HG03135 (cell line): ENCODE data around the gene KNSTRN.

Experiments
- ATAC-seq: cut with Tn5 transposase; IDR thresholded peaks from one replicate; pipeline ENCODE4 v1.9.1; 2021; ENCODE audit warnings: mild to moderate bottlenecking, moderate library complexity; ENCODE audit not compliant: unreplicated experiment

KNSTRN gene

DNA sequence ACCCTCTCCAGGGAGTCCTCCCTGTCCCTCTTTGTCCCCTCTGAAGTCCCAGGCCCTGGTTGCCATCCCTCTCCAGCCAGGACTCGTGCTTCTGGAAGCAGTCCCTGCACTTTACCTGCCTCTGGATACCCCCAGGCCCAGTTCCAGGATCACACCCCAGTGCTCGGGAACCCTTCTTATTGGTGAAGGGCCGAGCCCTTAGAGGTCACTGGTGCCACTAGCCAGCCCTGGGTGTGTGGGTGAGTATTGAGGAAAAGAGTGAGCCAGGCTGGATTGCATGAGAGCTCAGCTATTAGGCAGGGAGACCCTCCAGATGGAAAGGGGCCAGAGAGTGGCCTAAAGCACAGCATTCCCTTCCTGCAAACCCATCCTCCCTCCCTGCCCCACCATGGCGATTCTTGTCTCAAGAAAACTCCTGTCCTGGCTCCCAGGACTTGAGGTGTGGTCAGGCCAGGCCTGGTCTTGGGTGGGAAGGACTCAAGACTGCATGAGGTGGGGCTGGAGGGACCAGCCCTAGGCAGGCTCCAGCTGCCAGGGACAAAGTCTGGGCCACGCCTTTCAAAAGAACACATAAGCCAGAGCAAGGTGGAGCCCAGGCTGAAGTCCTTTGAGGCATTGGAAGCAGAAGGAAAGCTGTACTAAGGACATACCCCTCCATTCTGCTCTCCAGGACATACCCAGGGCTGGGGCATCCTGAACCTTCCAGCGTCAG, 36.5 kb upstream of the KNSTRN start:
- no peak for ATAC-seq

DNA sequence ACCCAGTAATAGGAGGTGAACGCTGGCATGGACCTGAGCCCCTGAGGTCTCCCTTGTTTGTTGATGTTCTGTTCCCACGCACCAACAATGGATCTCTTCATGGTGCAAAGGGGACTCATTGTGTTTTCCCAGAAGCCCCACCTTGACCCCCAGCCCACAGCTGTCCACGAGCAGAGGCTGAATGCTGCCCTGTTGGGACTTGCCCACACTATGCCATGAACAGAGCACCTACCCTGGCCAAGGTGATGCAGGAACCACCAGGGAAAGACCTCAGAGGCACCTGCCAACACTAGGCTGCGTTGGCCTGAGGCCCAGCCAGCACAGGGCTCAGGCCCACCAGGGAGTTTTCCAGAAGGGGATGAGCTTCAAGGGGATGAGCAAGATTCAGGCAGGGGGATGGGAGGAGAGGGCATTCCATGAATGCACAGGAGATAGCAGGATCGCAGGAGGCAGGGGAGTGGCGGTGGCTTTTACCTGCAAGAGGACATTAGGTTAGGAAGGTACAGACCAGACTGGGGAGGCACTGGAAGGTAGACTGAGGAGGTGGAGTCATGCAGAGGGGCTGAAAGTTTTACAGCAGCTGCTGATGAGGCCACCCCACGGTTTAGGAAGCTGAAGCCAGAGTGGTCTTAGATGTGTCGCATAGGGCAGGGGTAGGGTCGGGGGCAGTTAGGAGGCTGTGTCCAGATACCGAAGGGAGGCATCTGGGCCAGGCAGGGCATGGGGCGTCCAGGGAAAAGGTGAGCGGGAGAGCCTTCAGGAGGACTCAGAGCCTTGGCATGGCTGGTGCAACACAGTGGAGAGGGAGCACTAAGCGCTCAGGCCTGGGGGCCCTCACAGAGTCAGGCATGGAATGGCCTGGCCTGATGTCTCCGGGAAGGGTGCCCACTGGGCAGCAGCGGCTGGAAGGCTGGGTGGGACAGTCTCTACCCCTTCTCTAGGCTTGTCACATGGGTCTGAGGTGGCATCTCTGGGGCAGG, 35.7 kb upstream of the KNSTRN start:
- no peak for ATAC-seq

DNA sequence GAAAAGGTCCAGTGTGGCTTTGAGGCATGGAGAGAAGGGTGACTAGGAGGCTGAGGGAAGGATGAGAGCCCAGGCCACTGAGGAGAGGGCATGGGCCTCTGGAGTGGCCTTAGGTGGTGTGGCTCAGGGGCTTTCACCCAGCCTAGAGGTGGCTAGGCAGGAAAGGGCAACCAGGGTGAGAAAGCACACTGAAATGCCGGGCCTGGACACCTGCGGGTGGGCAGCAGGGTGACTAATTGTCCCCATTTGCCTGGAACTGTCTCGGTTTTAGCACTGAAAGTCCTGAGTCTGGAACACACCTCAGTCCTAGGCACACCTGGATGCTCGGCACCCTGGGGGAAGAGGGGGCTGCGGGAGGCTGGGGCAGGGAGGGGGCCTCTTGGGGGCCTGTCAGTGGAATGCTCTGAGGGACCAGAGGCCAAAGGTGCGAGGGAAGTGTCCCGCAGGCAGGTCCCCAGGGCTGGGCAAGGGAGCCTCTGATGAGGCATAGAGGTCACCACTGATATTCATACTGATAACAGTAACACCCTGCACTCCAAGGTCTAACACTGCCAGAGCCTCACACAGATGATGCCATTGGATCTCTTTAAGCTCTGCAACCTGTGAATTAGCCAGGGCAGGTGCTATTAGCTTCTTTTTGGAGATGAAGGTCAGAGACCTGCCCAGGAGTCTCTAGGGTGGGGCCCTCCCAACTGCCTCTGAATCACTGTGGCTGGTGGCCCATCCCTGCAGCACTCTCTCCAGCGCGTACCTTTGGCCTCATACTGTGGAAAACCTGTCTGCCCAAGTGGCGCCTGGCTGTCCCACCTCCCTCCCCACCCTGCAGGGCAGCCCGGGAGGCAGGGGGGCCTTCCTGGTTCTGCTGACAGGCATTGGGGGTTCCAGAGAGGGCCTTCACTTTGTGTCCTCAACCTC, 34.7 kb upstream of the KNSTRN start:
- no peak for ATAC-seq

DNA sequence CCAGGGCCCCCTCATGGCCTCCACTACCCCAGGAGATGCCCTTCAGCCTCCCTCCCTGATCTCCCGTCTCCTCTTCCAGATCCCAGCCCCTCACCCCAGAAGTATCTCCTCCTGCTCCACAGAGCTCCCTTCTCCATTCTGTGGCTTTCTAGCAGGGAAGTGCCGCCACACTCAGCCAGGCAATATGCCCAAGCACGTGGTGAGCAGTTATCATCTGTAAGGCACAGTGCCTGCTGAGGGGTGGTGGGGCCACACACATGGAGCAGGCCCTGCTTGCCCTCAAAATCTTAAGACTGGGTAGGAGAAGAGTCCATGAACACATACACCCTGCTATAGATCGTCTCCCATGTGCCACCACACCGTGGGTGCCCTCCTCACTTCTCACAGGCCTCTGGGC, 34.0 kb upstream of the KNSTRN start:
- ATAC-seq = no peak

DNA sequence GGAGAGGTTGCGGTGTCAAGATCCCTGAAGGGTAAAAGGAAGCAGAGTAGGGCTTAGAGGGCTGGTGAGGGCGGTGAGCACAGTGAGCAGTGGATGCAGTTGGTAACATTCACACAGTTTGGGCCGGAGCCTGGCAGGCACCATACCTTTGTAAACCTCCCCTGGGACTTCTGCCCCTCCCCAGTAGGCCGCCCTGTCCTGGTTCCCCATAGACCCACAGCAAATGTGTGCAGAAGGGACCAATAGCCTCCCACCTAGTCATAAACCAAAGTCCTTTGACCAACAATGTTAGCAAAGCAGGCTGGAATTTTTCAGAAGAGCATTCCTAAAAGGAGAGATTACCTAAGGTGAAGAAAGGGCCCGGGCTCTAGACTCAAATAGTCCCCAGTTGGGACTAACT, 33.4 kb upstream of the KNSTRN start:
- ATAC-seq = no peak

DNA sequence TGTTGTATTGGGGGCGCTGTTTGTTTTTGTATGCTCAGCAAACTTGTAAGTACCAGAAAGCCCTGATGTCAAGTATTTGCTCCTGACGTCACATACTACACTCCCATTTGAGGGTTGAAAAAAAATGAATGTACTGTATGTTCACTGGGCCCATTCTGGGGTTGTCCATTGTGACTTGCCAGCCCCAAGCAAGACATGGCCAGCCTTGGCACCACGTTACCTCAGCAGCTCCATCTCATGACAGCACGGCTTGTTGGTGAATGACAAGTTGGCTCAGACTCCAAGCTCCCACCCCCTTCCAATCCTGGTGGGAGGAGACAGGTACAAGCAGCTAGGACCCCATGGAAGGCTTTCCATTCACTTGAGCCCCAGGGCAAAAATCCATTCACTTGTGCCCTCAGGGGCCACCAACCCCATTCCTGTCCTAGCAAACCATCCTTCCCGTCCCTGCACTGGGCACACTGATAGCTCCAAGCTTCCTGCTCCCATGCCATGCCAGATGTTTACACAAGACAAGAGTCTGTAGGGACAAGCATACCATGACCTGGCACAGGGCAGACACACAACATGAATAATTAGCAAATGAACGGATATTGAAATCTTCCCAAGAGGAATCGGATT, 30.1 kb upstream of the KNSTRN start:
- ATAC-seq = no peak

DNA sequence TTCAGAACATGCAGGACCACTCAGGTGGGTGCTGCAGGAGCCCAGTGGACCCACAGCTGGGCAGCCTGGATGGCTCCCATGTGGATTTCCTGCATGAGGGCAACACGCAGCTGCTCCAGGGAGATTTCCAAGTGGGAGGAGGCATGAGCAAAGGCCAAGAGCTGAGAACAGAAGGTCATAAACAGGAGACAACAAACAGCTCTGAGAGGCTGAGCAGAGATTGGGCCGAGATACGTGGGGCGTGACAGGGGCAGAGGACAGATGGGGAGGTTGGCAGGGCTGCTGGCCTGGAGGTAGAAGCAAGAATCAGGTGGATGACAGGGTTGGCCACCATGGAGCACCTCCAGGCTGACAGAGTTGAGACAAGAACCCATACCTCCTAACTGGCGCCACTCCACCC, 28.8 kb upstream of the KNSTRN start:
- no peak for ATAC-seq

DNA sequence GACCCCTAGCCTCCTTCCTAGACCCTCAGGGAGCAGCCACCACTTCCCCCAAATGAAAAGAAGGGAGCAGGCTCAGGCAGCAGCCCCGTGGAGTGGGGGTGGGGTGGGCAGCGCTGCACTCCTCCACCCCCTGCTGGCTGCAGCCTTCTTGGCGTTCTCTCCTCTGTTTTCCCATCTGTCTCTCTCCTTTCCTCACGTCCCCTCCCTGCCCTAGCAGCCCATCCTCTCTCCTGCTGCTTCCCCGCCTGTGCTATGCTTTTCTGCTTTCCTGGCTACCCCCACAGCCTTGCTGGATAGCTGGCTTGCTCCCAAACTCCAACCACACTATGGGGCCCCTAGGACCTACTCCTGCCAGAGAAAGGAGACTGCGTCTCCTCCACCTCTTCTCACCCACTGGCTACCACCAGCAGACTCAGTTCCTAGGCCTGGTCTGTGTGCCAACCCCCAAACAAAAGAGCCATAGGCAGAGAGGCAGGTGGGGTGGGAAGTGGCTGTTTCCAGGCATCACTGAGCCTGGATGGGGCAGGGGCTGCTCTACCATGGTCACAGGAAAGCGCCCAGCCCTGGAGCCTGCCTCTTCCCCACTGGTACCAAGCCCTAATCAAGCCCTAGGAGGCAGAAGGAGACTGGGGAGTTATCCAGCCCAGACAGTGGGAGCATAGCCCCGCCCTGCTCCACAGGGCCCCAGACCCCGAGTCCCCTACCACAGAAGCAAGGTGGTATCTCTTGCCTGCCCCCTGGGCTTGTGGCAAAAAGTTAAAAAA, 27.9 kb upstream of the KNSTRN start:
- ATAC-seq = no peak

DNA sequence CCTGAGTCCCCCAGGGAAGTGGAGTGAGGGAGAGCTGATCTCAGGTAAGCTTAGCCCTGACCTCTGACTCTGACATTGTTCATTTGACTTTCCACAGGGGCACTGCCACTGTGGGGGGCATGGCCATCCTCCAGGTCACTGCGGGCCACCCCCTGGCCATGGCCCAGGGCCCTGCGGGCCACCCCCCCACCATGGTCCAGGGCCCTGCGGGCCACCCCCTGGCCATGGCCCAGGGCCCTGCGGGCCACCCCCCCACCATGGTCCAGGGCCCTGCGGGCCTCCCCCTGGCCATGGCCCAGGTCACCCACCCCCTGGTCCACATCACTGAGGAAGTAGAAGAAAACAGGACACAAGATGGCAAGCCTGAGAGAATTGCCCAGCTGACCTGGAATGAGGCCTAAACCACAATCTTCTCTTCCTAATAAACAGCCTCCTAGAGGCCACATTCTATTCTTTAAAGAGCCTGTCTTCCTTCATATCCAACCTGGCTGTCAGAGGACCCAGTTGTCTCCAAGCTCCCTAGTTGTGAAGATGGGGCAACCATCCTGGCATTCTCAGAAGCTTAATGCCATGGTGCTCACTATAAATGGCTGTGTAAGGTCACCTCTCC, 26.4 kb upstream of the KNSTRN start:
- no peak for ATAC-seq

DNA sequence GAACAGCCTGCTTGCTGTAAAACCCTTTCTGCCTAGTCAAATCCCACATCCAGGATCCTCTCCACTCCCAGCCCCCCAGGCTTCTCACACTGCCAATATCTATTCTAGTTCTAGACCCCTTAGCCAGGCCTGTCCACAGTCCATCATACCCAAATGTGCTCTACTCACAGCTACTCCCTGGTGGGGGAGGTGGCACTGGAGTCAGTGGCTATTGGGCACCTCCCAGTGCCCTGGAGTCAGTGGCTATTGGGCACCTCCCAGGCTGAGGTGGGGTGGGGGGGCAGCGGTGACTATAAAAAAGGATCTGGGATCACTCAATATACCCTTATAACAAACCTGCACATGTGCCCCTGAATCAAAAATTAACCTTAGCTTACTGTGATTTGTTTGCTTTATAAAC, 25.3 kb upstream of the KNSTRN start:
- ATAC-seq = no peak

DNA sequence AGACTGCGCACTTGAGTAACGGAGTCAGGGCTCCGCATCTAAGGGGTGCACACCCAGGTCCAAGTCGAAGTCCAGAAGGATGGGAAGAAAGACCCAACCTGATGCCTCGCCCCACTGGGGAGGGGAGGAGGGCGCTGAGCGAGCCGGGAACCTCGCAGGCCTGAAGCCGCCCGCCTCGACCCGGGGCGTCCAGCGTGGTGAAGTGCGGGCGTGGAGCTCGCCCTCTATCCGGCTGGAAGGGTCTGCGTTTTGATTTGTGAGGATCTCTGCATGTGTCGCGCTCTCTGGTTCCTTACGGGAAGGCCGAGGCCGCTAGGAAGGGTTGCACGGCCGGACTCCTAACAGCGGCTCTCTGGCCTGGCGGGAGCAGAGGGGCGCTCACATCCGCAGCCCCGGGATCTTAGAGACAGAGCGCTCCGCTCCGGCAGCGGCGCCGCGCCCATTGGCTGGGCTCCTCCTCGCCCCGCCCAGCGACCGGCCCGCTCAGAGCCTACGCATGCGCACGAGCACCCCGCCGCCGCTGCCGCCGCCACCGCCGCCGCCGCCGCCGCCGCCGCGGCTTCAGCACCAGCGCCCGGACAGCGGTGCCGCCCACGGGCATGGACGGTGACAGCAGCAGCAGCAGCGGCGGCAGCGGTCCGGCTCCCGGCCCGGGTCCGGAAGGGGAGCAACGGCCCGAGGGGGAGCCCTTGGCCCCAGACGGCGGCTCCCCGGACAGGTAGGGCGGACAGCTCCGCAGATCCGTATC, 24.6 kb upstream of the KNSTRN start, which contains the start of gene DISP2:
Gene DISP2 (plus strand): TSS at position 497 of the 748 bp plus-strand sequence. CDS start 103 bp downstream, at position 600.
- ATAC-seq = peak; percentile 79

DNA sequence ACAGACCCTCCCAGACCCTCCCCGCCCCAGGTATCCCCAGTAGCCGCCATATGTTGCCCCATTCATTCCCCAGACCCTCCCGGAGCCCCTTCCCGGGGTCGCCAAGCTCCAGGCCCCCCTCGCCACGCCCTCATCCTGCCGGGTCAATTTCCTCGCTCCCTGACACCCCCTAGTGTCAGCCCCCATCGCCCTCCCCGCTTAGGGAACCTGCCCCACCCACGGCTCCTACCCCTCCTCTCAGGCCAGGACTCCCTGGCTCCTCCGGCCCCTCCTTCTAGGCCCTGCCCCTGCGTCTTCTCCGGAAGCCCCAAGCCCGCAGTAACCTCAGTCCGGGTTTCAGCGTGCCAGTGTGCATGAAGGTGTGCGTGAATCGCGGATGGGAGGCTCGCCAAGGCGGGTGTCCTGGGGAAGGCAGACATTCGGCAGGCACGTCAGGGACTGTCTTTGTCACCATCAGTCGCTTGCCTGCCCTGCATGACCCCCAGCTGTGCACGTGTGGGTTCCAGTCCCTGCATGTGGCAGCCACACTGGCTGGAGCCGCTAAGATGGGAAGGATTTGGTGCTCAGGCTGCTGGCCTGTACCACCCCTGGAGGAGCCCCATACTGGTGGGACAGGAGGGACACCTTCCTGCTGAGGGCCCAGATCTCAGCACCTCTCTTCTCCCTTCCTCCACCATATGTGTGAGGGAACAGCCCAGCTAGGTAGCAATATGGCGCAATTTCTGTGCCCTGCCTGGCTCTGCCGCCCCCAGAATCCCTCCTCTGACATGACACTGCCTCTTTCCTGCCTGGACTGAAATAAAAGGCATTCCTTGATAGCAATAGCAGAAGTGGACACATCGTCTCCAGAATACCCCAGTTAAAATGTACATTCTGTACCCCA, 23.8 kb upstream of the KNSTRN start:
- peak; percentile 16 for ATAC-seq

DNA sequence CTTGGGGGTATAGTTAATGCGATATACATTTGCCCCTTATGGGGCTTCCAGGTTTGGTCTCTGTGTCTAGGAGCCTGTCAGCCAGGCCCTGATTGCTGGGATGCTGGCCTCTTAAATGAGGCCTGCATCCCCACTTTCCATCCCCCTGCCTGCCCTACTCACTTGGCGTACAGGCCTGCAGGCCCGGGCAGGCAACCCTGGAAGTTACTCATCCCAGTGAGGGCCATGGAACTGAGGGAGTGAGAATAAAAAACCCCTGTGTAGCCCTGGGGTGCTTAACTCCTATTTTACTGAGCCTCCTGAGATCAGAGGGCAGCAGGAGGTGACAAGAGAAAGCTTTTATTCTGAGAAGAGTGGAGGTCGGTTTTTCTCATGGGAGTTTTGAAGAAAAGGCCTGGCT, 22.5 kb upstream of the KNSTRN start:
- no peak for ATAC-seq

DNA sequence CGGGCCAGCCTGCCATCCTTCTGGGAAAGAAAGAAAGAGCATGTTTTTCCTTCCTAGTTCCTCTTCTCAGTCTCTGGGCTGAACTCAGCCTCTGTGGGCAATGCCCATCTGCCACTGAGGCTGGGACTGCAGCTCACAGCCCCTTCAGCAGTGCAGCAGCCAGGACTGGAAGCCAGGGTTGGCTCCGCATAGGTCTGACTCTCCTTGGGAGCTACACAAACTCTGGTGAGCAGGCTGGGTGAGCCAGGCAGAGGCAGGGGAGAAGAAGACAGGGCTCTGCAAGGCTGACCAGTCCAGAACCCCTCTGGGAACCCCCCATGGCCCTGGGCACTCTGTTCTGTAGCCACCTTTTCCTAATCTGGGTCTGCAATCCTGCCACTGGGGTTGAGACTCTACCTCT, 20.9 kb upstream of the KNSTRN start:
- ATAC-seq = no peak

DNA sequence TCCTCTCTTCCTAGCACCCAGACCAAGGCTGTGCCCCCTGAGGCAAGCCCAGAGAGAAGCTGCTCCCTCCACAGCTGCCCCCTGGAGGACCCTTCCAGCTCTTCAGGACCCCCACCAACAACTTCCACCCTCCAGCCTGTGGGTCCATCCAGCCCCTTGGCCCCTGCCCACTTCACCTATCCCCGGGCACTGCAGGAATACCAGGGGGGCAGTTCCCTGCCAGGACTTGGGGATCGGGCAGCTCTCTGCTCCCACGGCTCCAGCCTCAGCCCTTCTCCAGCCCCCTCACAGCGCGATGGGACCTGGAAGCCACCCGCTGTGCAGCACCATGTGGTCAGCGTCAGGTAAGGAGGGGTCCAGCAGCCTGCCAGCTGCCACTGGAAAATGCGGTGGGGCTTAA, 18.9 kb upstream of the KNSTRN start:
- ATAC-seq = no peak

DNA sequence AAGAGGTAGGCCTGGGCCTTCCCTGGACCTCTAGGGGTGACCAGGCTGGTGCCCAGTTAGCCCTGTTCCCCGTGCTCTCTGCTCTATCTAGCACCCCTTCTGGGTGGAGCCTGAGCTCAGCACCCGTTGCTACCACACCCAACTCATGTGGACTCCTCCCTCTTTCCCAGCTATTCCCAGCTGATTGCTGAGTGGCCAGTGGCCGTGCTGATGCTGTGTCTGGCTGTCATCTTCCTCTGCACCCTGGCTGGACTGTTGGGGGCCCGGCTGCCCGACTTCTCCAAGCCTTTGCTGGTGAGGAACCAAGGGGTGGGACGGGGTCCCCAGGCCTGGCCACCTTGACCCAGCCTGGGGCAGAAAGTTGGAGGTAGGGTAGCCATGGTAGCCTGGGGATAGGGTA, 18.3 kb upstream of the KNSTRN start:
- no peak for ATAC-seq

DNA sequence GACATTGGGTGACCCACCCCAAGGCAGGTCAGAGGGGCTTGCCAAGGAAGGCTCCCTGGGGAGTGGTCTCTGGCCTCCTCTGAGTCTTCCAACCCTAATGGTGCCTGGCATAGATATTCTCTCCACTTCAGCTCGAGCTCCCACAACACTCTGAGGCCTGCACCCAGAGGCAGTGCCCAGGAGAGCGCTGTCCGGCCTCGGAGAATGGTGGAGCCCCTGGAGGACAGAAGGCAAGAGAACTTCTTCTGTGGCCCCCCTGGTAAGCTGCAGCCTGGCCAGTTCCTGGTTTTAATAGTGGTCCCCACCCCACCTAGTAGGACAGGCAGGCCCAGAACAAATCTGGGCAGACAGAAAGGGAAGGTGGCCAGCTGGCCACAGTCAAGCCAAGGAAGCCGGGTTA, 17.5 kb upstream of the KNSTRN start:
- ATAC-seq = no peak
